ENCODE data around the gene HMCN1. TPM values are rescaled to one million over a fixed set of nuclear protein-coding genes. Genes with fewer than 3 reads are reported as not detected.

The HMCN1 gene
- total RNA-seq, 1 experiment from 2014 or later: 0.31 TPM

DNA sequence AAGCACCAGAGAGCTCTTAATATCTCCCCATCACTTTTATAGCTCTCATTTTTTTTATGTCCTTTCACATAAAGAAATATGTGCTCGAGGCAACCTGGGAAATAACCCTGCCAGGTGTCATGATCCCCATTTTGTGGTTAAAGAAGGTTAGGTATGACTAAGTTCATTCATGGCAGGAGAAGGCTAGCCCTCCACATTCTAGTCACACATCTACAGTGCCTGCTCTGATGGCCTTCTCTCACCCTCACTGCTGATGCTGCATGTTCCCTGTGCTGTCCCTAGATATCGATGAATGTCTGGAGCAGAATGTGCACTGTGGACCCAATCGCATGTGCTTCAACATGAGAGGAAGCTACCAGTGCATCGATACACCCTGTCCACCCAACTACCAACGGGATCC, 453.4 kb downstream of the HMCN1 start:
- Histone ChIP-seq H3K36me3 (ENCODE audit: low read depth) (no peaks in the 10 kb centered on the region), H3F3A (ENCODE audit: insufficient read depth, low read depth) (peaks cover 43% of the 10 kb centered on the region), H3K9me3 (ENCODE audit: insufficient read depth, low read depth) (peaks cover 5% of the 10 kb centered on the region; the same call in 1 of the 2 replicates), H3K4me1 (replicated peaks; ENCODE audit: insufficient read depth) (peaks cover 58% of the 10 kb centered on the region), H2AFZ (peak overlapping the region; percentile 65), H3K4me3 (no peak overlapping the region; the same call in 1 of the 2 replicates), H4K20me1 (ENCODE audit: insufficient read depth) (no peaks in the 10 kb centered on the region), H3K79me2 (ENCODE audit: low read depth) (no peaks in the 10 kb centered on the region), H3K27ac (peak overlapping the region; percentile 86), H3K9me2 (ENCODE audit: insufficient read depth) (no peaks in the 10 kb centered on the region), H3K27me3 (ENCODE audit: insufficient read depth, low read depth) (no peaks in the 10 kb centered on the region), H3K4me2 (peak overlapping the region; percentile 62)
- BruUV-seq (replicated peaks): TSS peak; percentile 36
- intact Hi-C loops (cut with micrococcal nuclease; ENCODE audit: unreplicated experiment): no loop called here
- CTCF ChIA-PET: interaction anchor here (0.6 to 0.8 kb wide), 3 partner anchors 25 to 32 kb away, joined by 3 to 4 read pairs (median 4); no protein-coding TSS in a partner anchor
- no peak for TF ChIP-seq CTCF (conservative IDR thresholded peaks at IDR 0.05)
- TF ChIP-seq EZH2 (IDR thresholded peaks at IDR 0.05; ENCODE audit: low read depth): no peak
- DNase-seq: peak; percentile 42 to 75
- POLR2A ChIA-PET (ENCODE audit: unreplicated experiment): interaction anchor here (0.6 to 0.7 kb wide), 3 partner anchors 9 to 467 kb away, joined by 3 to 5 read pairs (median 3); no protein-coding TSS in a partner anchor

DNA sequence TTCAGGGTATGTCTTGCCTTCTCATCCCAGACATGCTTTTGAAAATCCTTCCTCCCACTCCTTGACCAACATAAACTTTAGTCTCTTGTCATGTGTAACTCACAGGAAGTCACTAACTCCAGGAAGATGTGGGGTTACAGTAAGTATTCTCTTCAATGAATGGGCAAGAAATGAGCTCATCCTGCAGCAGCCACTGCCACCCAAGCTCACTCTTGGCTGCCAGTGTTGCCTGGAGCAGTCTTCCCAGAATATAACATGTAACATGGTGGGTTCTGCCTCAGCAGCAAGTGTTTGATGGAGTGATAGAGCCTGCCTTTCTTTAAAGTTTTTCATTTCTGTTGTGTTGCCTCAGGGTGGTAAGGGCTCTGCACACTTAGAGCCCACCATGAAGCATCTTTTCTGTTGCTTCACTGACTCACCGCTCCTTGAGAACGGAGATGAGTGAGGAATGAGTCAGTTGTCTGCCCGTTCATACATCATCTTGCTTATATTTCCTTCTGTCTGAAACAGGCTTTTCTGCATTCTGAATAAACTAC, 453.9 kb downstream of the HMCN1 start:
- peaks cover 39% of the 10 kb centered on the region for H3F3A ChIP-seq (ENCODE audit: insufficient read depth, low read depth)
- H3K9me3 ChIP-seq (ENCODE audit: insufficient read depth, low read depth): peaks cover 5% of the 10 kb centered on the region; the same call in 1 of the 2 replicates
- peaks cover 53% of the 10 kb centered on the region for H3K4me1 ChIP-seq (replicated peaks; ENCODE audit: insufficient read depth)
- H3K27me3 ChIP-seq (ENCODE audit: insufficient read depth, low read depth): no peaks in the 10 kb centered on the region
- intact Hi-C loops (cut with micrococcal nuclease; ENCODE audit: unreplicated experiment): loop anchor here (2.0 kb wide), 2 partner anchors 25 to 35 kb away; no protein-coding TSS in a partner anchor
- H3K4me2 ChIP-seq: peak overlapping the region; percentile 62
- no peaks in the 10 kb centered on the region for H3K36me3 ChIP-seq (ENCODE audit: low read depth)
- no peaks in the 10 kb centered on the region for H3K79me2 ChIP-seq (ENCODE audit: low read depth)
- H3K4me3 ChIP-seq: no peak overlapping the region; the same call in 1 of the 2 replicates
- peak overlapping the region; percentile 65 for H2AFZ ChIP-seq
- DNase-seq: peak; percentile 54 to 88
- TF ChIP-seq EZH2 (IDR thresholded peaks at IDR 0.05; ENCODE audit: low read depth) (no peak), CTCF (conservative IDR thresholded peaks at IDR 0.05) (no peak)
- no TSS peak for BruUV-seq (replicated peaks)
- CTCF ChIA-PET: interaction anchor here (0.6 to 0.8 kb wide), 2 partner anchors 33 to 330 kb away, joined by 4 to 6 read pairs; no protein-coding TSS in a partner anchor
- no peaks in the 10 kb centered on the region for H4K20me1 ChIP-seq (ENCODE audit: insufficient read depth)
- POLR2A ChIA-PET (ENCODE audit: unreplicated experiment): interaction anchor here (0.7 to 1.0 kb wide), 2 partner anchors 187 to 467 kb away, joined by 4 to 5 read pairs; partner anchors contain the start of gene TPR
- peak overlapping the region; percentile 86 for H3K27ac ChIP-seq
- no peaks in the 10 kb centered on the region for H3K9me2 ChIP-seq (ENCODE audit: insufficient read depth)

- Histone ChIP-seq H3K27me3 (ENCODE audit: insufficient read depth, low read depth) (no peaks in the 10 kb centered on the region), H3K36me3 (ENCODE audit: low read depth) (no peaks in the 10 kb centered on the region), H2AFZ (no peak overlapping the region), H4K20me1 (ENCODE audit: insufficient read depth) (no peaks in the 10 kb centered on the region), H3F3A (ENCODE audit: insufficient read depth, low read depth) (peaks cover 32% of the 10 kb centered on the region), H3K4me1 (replicated peaks; ENCODE audit: insufficient read depth) (peaks cover 46% of the 10 kb centered on the region), H3K4me3 (no peak overlapping the region), H3K9me2 (ENCODE audit: insufficient read depth) (no peaks in the 10 kb centered on the region), H3K27ac (peak overlapping the region; percentile 86), H3K4me2 (peak overlapping the region; percentile 62), H3K79me2 (ENCODE audit: low read depth) (no peaks in the 10 kb centered on the region), H3K9me3 (ENCODE audit: insufficient read depth, low read depth) (peaks cover 5% of the 10 kb centered on the region; the same call in 1 of the 2 replicates)
- DNase-seq: no peak
- intact Hi-C loops (cut with micrococcal nuclease; ENCODE audit: unreplicated experiment): loop anchor here (2.0 kb wide), 2 partner anchors 24 to 36 kb away; no protein-coding TSS in a partner anchor
- POLR2A ChIA-PET (ENCODE audit: unreplicated experiment): interaction anchor here (1.0 kb wide), 1 partner anchor 186 kb away, joined by 4 read pairs; the partner anchor contains the start of gene TPR
- TSS peak; percentile 52 for BruUV-seq (replicated peaks)
- CTCF ChIA-PET: no interaction called here
- TF ChIP-seq CTCF (conservative IDR thresholded peaks at IDR 0.05) (no peak), EZH2 (IDR thresholded peaks at IDR 0.05; ENCODE audit: low read depth) (no peak)
These were observed 454.5 kb downstream of the HMCN1 start for GRCh38 chr1:186188736-186189135.
